ENCODE measurements around the gene MLLT3. TPM values are rescaled to one million over a fixed set of nuclear protein-coding genes. Genes with fewer than 3 reads are reported as not detected.

The MLLT3 gene
- total RNA-seq, 1 donor from 2014 or later = 7.7 TPM

DNA sequence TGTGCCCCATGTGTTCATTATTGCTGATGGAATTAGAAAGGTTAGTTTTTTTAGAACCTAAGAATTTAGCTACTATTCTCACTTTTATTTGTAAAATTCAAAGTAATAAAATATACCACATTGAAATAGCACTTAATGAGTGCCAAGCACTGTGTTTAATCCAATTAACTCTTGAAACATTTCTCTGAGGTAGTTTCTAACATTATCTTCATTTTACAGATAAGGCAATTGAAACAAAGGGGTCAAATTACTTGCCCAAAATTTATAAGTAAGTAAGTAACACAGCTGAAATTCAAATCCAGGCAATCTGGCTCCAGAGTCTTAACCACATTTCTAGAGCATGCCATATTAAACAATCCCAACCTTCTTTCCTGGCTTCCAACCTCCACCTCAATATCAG is 84.2 kb downstream of the MLLT3 start:
- peaks cover 13% of the 10 kb centered on the region for H3K9me3 Mint-ChIP-seq (ENCODE audit: low read depth)
- H3K4me3 Mint-ChIP-seq (ENCODE audit: unreplicated experiment) = no peak overlapping the region

GRCh38 chr9:20537294-20537693 is 85.0 kb downstream of the MLLT3 start:
- Mint-ChIP-seq H3K36me3 (ENCODE audit: low read depth) (peaks cover 2% of the 10 kb centered on the region), H3K4me3 (ENCODE audit: unreplicated experiment) (no peak overlapping the region), H3K4me1 (ENCODE audit: low read depth) (peaks cover 4% of the 10 kb centered on the region), H3K9me3 (ENCODE audit: low read depth) (peaks cover 13% of the 10 kb centered on the region), H3K27me3 (ENCODE audit: low read depth) (no peaks in the 10 kb centered on the region), H3K27ac (ENCODE audit: unreplicated experiment) (no peak overlapping the region)
- DNase-seq (ENCODE audit: low spot score) = no peak
- TF ChIP-seq, protein P1, sequence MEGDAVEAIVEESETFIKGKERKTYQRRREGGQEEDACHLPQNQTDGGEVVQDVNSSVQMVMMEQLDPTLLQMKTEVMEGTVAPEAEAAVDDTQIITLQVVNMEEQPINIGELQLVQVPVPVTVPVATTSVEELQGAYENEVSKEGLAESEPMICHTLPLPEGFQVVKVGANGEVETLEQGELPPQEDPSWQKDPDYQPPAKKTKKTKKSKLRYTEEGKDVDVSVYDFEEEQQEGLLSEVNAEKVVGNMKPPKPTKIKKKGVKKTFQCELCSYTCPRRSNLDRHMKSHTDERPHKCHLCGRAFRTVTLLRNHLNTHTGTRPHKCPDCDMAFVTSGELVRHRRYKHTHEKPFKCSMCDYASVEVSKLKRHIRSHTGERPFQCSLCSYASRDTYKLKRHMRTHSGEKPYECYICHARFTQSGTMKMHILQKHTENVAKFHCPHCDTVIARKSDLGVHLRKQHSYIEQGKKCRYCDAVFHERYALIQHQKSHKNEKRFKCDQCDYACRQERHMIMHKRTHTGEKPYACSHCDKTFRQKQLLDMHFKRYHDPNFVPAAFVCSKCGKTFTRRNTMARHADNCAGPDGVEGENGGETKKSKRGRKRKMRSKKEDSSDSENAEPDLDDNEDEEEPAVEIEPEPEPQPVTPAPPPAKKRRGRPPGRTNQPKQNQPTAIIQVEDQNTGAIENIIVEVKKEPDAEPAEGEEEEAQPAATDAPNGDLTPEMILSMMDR (IDR thresholded peaks at IDR 0.05) = no peak

More for the DNA sequence above, 84.2 kb downstream of the MLLT3 start:
- H3K4me1 Mint-ChIP-seq (ENCODE audit: low read depth) = peaks cover 4% of the 10 kb centered on the region
- peaks cover 2% of the 10 kb centered on the region for H3K36me3 Mint-ChIP-seq (ENCODE audit: low read depth)
- no peak overlapping the region for H3K27ac Mint-ChIP-seq (ENCODE audit: unreplicated experiment)
- no peaks in the 10 kb centered on the region for H3K27me3 Mint-ChIP-seq (ENCODE audit: low read depth)
- TF ChIP-seq, protein P1 (IDR thresholded peaks at IDR 0.05) = no peak
- DNase-seq (ENCODE audit: low spot score) = no peak

GRCh38 chr9:20532584-20532983 is 89.7 kb downstream of the MLLT3 start:
- no peak for DNase-seq (ENCODE audit: low spot score)
- Mint-ChIP-seq H3K27ac (ENCODE audit: unreplicated experiment) (no peak overlapping the region), H3K9me3 (ENCODE audit: low read depth) (no peaks in the 10 kb centered on the region), H3K4me1 (ENCODE audit: low read depth) (peaks cover 4% of the 10 kb centered on the region), H3K36me3 (ENCODE audit: low read depth) (no peaks in the 10 kb centered on the region), H3K27me3 (ENCODE audit: low read depth) (no peaks in the 10 kb centered on the region), H3K4me3 (ENCODE audit: unreplicated experiment) (no peak overlapping the region)
- TF ChIP-seq, protein P1 (IDR thresholded peaks at IDR 0.05) = no peak

- Mint-ChIP-seq H3K4me3 (ENCODE audit: unreplicated experiment) (no peak overlapping the region), H3K9me3 (ENCODE audit: low read depth) (no peaks in the 10 kb centered on the region)
- TF ChIP-seq, protein P1 (IDR thresholded peaks at IDR 0.05) = no peak
These were observed 92.5 kb downstream of the MLLT3 start for GRCh38 chr9:20529837-20530236.

GRCh38 chr9:20528253-20528652 is 94.0 kb downstream of the MLLT3 start:
- TF ChIP-seq, protein P1 (IDR thresholded peaks at IDR 0.05) = no peak
- Mint-ChIP-seq H3K4me1 (ENCODE audit: low read depth) (peaks cover 10% of the 10 kb centered on the region), H3K9me3 (ENCODE audit: low read depth) (no peaks in the 10 kb centered on the region), H3K27ac (ENCODE audit: unreplicated experiment) (no peak overlapping the region), H3K4me3 (ENCODE audit: unreplicated experiment) (no peak overlapping the region), H3K36me3 (ENCODE audit: low read depth) (no peaks in the 10 kb centered on the region), H3K27me3 (ENCODE audit: low read depth) (peaks cover 2% of the 10 kb centered on the region)
- no peak for DNase-seq (ENCODE audit: low spot score)

More at GRCh38 chr9:20529837-20530236, 92.5 kb downstream of the MLLT3 start:
- DNase-seq (ENCODE audit: low spot score) = no peak
- no peaks in the 10 kb centered on the region for H3K36me3 Mint-ChIP-seq (ENCODE audit: low read depth)
- no peak overlapping the region for H3K27ac Mint-ChIP-seq (ENCODE audit: unreplicated experiment)
- H3K4me1 Mint-ChIP-seq (ENCODE audit: low read depth) = peaks cover 10% of the 10 kb centered on the region
- peaks cover 2% of the 10 kb centered on the region for H3K27me3 Mint-ChIP-seq (ENCODE audit: low read depth)
